ENCODE measurements around the gene SLC5A3. TPM values are rescaled to one million over a fixed set of nuclear protein-coding genes. Genes with fewer than 3 reads are reported as not detected.

The SLC5A3 gene
- 10 to 100 TPM; 14.6 to 63.9 (median 40.2) TPM for total RNA-seq
- polyA plus RNA-seq, result 1 to 10 TPM; 2.3 to 8.9 (median 4.7) TPM
- long read RNA-seq, donor 1, full-length matches to known transcripts, result 3 of 3 reads
- long read RNA-seq, donor 1, partial matches to known transcripts, result 0 of 3 reads
- long read RNA-seq, donor 1, other reads (novel, unspliced or antisense), result 0 of 3 reads
- long read RNA-seq, donor 2, full-length matches to known transcripts, result 14 of 14 reads
- long read RNA-seq, donor 2, partial matches to known transcripts, result 0 of 14 reads
- long read RNA-seq, donor 2, other reads (novel, unspliced or antisense), result 0 of 14 reads
- long read RNA-seq, donor 3, full-length matches to known transcripts, result 1 of 1 reads
- long read RNA-seq, donor 3, partial matches to known transcripts, result 0 of 1 reads
- long read RNA-seq, donor 3, other reads (novel, unspliced or antisense), result 0 of 1 reads
- long read RNA-seq, donor 4, full-length matches to known transcripts, result 3 of 3 reads
- long read RNA-seq, donor 4, partial matches to known transcripts, result 0 of 3 reads
- long read RNA-seq, donor 4, other reads (novel, unspliced or antisense), result 0 of 3 reads
- long read RNA-seq, donor 5, full-length matches to known transcripts, result 4 of 4 reads
- long read RNA-seq, donor 5, partial matches to known transcripts, result 0 of 4 reads
- long read RNA-seq, donor 5, other reads (novel, unspliced or antisense), result 0 of 4 reads
- long read RNA-seq, donor 6, full-length matches to known transcripts, result 8 of 8 reads
- long read RNA-seq, donor 6, partial matches to known transcripts, result 0 of 8 reads
- long read RNA-seq, donor 6, other reads (novel, unspliced or antisense), result 0 of 8 reads
- long read RNA-seq, donor 7, full-length matches to known transcripts, result 2 of 2 reads
- long read RNA-seq, donor 7, partial matches to known transcripts, result 0 of 2 reads
- long read RNA-seq, donor 7, other reads (novel, unspliced or antisense), result 0 of 2 reads
- long read RNA-seq, donor 8, full-length matches to known transcripts, result 9 of 9 reads
- long read RNA-seq, donor 8, partial matches to known transcripts, result 0 of 9 reads
- long read RNA-seq, donor 8, other reads (novel, unspliced or antisense), result 0 of 9 reads
- long read RNA-seq, donor 9, full-length matches to known transcripts, result 5 of 5 reads
- long read RNA-seq, donor 9, partial matches to known transcripts, result 0 of 5 reads
- long read RNA-seq, donor 9, other reads (novel, unspliced or antisense), result 0 of 5 reads
- long read RNA-seq, donor 10, result 0 reads

GRCh38 chr21:34073032-34073748, at the start of gene SLC5A3, which contains the start of gene MRPS6:
Gene SLC5A3 (plus strand): TSS chr21:34073578. CDS start chr21:34095199, 21,621 bp downstream.
Gene MRPS6 (plus strand): TSS chr21:34073578. CDS start chr21:34073701, 123 bp downstream.
- Histone ChIP-seq H3K36me3 (replicated peaks in 1 of 2) (no peaks in the 10 kb centered on the region), H3K27me3 (no peaks in the 10 kb centered on the region), H3K4me3 (peak within 1 kb of the TSS in 3 of 4 donors; percentile 33 to 87 (median 74)), H3K4me1 (replicated peaks in 1 of 2) (peaks cover 32 to 46% of the 10 kb centered on the region in 2 donors), H3K27ac (peak within 1 kb of the TSS; percentile 64 to 98 (median 87)), H3K9me3 (replicated peaks in 1 of 3) (no peaks in the 10 kb centered on the region)
- peak; percentile 90 to 94 for TF ChIP-seq POLR2A (IDR thresholded peaks at IDR 0.05)
- peak in 1 of 6 experiments; percentile 14 for TF ChIP-seq CTCF (IDR thresholded peaks at IDR 0.05)
- intact Hi-C loops (cut with DNase I), result loop anchor here in 1 of 2 donors (5.0 kb wide), 1 partner anchor 129 kb away; no protein-coding TSS in a partner anchor
- peak; percentile 88 to 93 (median 93) for DNase-seq
- 0 to 1% (median 0%) methylated on average over 14 to 102 of the region's 104 CpGs; no CpG with 5 or more reads in 1 of the 4 donors for WGBS, 4 donors

DNA sequence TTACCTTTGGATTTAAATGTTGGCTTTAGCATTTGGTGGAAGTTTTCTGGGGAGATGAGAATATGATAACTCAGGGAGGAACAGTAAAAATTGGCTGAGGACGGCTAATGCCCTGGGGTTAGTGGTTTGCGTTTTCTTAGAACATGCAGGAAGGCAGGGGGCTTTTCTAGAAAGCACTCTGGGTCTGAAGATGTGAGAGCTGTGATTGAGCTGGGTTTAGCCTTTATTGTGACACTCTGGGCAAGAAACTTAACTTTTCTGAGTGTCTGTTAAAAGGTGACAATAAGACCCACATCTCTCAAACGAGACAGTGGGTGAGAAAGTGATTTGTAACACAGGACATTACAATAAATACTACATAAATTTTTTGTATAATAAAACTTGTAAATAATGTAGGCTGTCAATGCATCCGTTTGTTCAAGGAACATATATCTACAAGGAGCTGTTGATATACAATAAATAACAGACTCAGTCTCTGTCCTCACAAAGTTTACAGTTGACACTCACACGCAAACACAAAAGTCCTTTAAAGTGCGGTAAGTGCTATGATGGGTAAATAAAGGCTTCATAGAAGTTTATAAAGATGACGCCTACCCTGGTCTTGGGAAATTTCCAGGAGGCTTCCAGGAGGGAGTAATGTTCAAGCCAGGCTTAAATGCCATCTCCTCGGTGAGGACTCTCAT, 49.5 kb upstream of the SLC5A3 start:
- Histone ChIP-seq H3K36me3 (replicated peaks in 1 of 2) (no peaks in the 10 kb centered on the region), H3K9me3 (replicated peaks in 1 of 3) (no peaks in the 10 kb centered on the region), H3K4me1 (replicated peaks in 1 of 2) (peaks cover 0 to 15% of the 10 kb centered on the region in 2 donors), H3K27ac (no peak overlapping the region), H3K27me3 (no peaks in the 10 kb centered on the region), H3K4me3 (no peak overlapping the region)
- TF ChIP-seq CTCF (IDR thresholded peaks at IDR 0.05), result no peak
- TF ChIP-seq POLR2A (IDR thresholded peaks at IDR 0.05), result no peak
- DNase-seq, result no peak
- intact Hi-C loops (cut with DNase I), result no loop called here
- WGBS, 4 donors, result 74 to 76% (median 75%) methylated on average over 8 of the region's 8 CpGs

DNA sequence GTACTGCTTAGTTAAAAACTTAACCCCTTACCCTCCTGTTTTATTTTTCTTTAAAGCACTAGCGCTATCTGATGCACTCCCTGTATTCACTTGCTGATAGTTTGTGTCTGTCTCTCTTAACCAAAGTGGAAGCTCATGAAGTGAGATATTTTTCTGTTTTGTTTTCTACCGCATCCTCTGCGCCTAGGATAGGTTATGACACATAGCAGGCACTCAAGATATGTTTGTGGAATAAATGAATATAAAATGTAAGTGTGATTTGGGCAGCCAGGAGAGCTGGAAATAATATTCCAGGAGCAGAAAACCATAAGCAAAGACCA, 49.0 kb upstream of the SLC5A3 start:
- no peak overlapping the region for H3K27ac ChIP-seq
- no peak overlapping the region for H3K4me3 ChIP-seq
- H3K36me3 ChIP-seq (replicated peaks in 1 of 2), result no peaks in the 10 kb centered on the region
- TF ChIP-seq POLR2A (IDR thresholded peaks at IDR 0.05) (no peak), CTCF (IDR thresholded peaks at IDR 0.05) (no peak)
- H3K4me1 ChIP-seq (replicated peaks in 1 of 2), result peaks cover 0 to 11% of the 10 kb centered on the region in 2 donors
- H3K9me3 ChIP-seq (replicated peaks in 1 of 3), result no peaks in the 10 kb centered on the region
- no peaks in the 10 kb centered on the region for H3K27me3 ChIP-seq
- intact Hi-C loops (cut with DNase I), result no loop called here
- no peak for DNase-seq
- 92 to 98% (median 95%) methylated on average over 3 of the region's 3 CpGs for WGBS, 4 donors
